Caco-2 (cell line): ENCODE data around the gene PDE4D. TPM values are rescaled to one million over a fixed set of nuclear protein-coding genes. Genes with fewer than 3 reads are reported as not detected.

Experiments
- BruUV-seq: library from RNA; stranded (reverse); fragments of 400-500 nt; replicated peaks from 2 replicates; lab custom pipeline; 2021; lab: Mats Ljungman, UMichigan
- CTCF ChIA-PET: fragments of 300-600 bp; sonication (Branson Sonifier 250); formaldehyde crosslinking; loops from one replicate; lab custom pipeline; 2022; ENCODE audit warnings: antibody characterized with exemption; lab: Charles Lee
- POLR2A ChIA-PET: fragments of 300-600 bp; sonication (Branson Sonifier 250); formaldehyde crosslinking; loops from one replicate; lab custom pipeline; 2022; ENCODE audit warnings: antibody characterized with exemption; lab: Charles Lee
- DNase-seq, 2 experiments: peaks; one replicate each; pipeline versions ENCODE4 v3.0.0 to v3.0.0-alpha.2; 2020 to 2022
- H3K27me3 ChIP-seq: replicated peaks from 2 replicates; pipeline ENCODE4 v1.6.0; 2011; ENCODE audit warnings: low read length; ENCODE audit not compliant: control insufficient read depth, insufficient read depth
- H3K36me3 ChIP-seq: 2 replicates; pipeline ENCODE4 v1.5.1; 2011; ENCODE audit warnings: low read length; ENCODE audit not compliant: control insufficient read depth, insufficient read depth
- H3K4me1 ChIP-seq: fragments of 250-450 bp; sonication (Bioruptor Pico); 2 replicates; pipeline ENCODE4 v1.5.1; 2020; ENCODE audit warnings: mild to moderate bottlenecking
- H3K4me3 ChIP-seq: 2 replicates; pipeline ENCODE4 v1.5.1; 2011; ENCODE audit warnings: low read depth, mild to moderate bottlenecking, control low read depth, low read length
- H3K9me3 ChIP-seq: fragments of 250-450 bp; sonication (Bioruptor Pico); 2 replicates; pipeline ENCODE4 v1.5.1; 2020; ENCODE audit warnings: mild to moderate bottlenecking, moderate library complexity
- H3K27ac Mint-ChIP-seq: one replicate; pipeline ENCODE4 v1.8.0; 2022; ENCODE audit warnings: mixed read lengths; ENCODE audit not compliant: unreplicated experiment
- H3K27me3 Mint-ChIP-seq: one replicate; pipeline ENCODE4 v1.8.0; 2022; ENCODE audit warnings: mixed read lengths; ENCODE audit not compliant: insufficient read depth, unreplicated experiment
- H3K36me3 Mint-ChIP-seq: one replicate; pipeline ENCODE4 v1.8.0; 2022; ENCODE audit warnings: mild to moderate bottlenecking, mixed read lengths; ENCODE audit not compliant: insufficient read depth, unreplicated experiment
- H3K4me1 Mint-ChIP-seq: one replicate; pipeline ENCODE4 v1.8.0; 2022; ENCODE audit warnings: low read depth, mixed read lengths; ENCODE audit not compliant: unreplicated experiment
- H3K4me3 Mint-ChIP-seq: one replicate; pipeline ENCODE4 v1.8.0; 2022; ENCODE audit warnings: mild to moderate bottlenecking, moderate library complexity, mixed read lengths; ENCODE audit not compliant: unreplicated experiment
- H3K9me3 Mint-ChIP-seq: one replicate; pipeline ENCODE4 v1.8.0; 2022; ENCODE audit warnings: mixed read lengths; ENCODE audit not compliant: unreplicated experiment
- intact Hi-C: fragments of 100-400 bp; cut with micrococcal nuclease; formaldehyde crosslinking; loops from one replicate; pipeline ENCODE4 v1.10.0; 2022; ENCODE audit not compliant: unreplicated experiment
- total RNA-seq: library from RNA; stranded (reverse); gene quantifications from 2 replicates; pipeline ENCODE4 v1.2.3, GENCODE V29; 2022
- TF ChIP-seq, protein P1 (sequence below), 2 experiments: fragments of 200-600 bp in 1 of 2; IDR thresholded peaks; 1 replicate in 1 of 2; 2 replicates in 1 of 2; pipeline versions ENCODE4 v1.5.1 to v1.8.0; 2011 to 2022; ENCODE audit warnings: antibody characterized with exemption in 1 of 2, control low read depth in 1 of 2, inconsistent platforms in 1 of 2, low read depth in 1 of 2, low read length in 1 of 2, mild to moderate bottlenecking in 1 of 2, moderate library complexity in 1 of 2; ENCODE audit not compliant: insufficient read depth in 1 of 2, severe bottlenecking in 1 of 2, unreplicated experiment in 1 of 2

The PDE4D gene
- total RNA-seq, 1 experiment from 2014 or later, result 89.8 TPM

DNA sequence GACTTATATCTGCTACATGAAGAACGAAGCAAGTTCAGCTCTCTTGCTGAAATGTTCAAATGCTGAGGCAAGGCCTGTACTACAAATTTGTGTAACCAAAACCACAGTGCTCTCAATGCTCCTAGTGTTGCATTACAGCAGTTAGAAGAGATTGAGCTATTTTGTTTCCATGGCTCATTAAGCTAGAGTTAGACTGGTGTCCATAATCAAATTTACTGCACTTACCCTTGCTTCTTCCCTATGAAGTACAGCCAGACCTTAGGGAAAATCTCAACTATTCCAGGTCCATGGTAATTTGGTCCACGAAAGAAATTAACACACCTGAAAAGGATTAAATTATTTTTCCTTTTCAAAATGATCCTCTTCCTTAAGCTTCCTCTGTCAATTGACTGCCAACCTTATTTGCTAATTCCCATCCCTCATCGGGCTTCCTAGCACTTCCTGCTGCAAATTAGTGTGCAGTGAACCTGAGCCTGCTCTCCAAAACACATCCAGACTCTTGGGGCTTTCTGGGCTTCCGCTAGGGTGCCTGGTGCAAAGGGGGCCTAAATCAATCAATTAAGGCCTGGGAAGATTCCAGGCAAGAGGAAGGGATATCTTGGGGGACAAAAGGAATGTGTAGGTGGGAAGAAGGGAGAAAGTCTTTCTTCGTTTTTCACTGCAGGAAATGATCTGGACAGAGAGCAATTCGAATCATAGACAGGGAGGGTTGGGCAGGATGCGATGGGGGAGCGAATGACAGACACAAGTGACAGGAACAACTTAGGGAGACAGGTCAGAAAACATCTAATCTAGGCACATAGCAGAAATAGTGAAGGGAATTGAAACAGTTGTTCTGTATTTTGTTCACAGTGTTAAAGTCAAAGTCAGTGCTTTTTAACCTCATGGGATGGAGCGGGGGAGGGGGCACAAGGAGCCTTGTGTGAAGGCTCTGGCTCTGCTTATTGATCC is 768.2 kb downstream of the PDE4D start:
- no peaks in the 10 kb centered on the region for H3K36me3 Mint-ChIP-seq
- DNase-seq, result no peak

DNA sequence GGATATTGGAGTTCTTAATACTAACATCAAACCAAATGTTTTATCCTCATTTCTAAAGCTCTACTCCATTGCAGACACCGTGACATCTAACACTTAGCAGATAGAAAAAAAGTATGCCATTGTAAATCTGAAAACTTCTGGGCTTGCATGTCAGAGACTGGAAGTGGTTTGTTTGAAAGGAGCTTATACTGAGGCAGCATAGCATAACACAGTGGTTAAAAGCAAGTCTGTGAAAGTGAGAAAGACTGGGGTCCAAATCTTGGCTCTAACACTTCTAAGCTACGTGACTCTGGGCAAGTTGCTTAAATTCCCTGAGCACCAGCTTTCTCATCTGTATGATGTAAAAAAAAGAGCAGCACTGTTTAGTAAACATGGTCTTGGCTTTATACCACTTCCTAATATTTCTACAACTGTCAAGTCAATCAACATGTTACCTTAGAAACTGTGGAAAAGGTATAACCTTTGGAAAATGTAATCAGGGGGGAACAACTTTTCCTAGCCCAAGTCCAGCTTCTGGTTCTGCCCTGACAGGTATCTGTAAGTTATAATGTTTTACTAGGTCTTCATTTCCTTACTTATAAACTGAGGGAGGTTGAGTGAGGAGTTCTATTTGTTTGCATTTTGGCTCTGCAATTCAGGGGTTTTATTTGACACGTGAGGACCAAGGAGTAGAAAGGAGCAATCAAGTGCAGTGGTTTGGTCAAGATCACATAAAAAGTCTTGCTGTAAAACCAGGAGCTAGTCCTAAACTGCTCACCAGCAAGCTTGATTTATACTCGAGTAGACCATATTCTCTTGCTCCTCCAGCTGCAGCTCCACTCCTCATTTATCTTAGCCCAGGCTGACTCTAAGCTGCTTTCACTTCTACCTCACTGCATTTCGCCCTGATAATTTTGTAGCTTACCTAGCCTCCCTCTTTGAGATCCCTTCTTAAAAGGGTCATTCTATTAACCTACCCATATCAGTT is 769.6 kb downstream of the PDE4D start:
- ChIA-PET CTCF (interaction anchor here (0.6 to 1.1 kb wide), 3 partner anchors 38 to 224 kb away, joined by 3 to 4 read pairs (median 3); no protein-coding TSS in a partner anchor), POLR2A (interaction anchor here (0.5 to 1.6 kb wide), 7 partner anchors 27 to 91 kb away, joined by 3 to 12 read pairs (median 4); no protein-coding TSS in a partner anchor)
- no peak for DNase-seq
- no peaks in the 10 kb centered on the region for H3K27me3 ChIP-seq
- BruUV-seq, result no TSS peak
- no peaks in the 10 kb centered on the region for H3K36me3 Mint-ChIP-seq
- no peak overlapping the region for H3K27ac Mint-ChIP-seq
- H3K4me3 Mint-ChIP-seq, result no peak overlapping the region
- H3K4me1 Mint-ChIP-seq, result peaks cover 24% of the 10 kb centered on the region
- H3K36me3 ChIP-seq, result no peaks in the 10 kb centered on the region
- peaks cover 69% of the 10 kb centered on the region for H3K4me1 ChIP-seq
- intact Hi-C loops, result loop anchor here (2.0 kb wide), 2 partner anchors 19 to 61 kb away; no protein-coding TSS in a partner anchor
- H3K27me3 Mint-ChIP-seq, result no peaks in the 10 kb centered on the region
- H3K9me3 ChIP-seq, result no peaks in the 10 kb centered on the region
- H3K4me3 ChIP-seq, result no peak overlapping the region
- TF ChIP-seq, protein P1, sequence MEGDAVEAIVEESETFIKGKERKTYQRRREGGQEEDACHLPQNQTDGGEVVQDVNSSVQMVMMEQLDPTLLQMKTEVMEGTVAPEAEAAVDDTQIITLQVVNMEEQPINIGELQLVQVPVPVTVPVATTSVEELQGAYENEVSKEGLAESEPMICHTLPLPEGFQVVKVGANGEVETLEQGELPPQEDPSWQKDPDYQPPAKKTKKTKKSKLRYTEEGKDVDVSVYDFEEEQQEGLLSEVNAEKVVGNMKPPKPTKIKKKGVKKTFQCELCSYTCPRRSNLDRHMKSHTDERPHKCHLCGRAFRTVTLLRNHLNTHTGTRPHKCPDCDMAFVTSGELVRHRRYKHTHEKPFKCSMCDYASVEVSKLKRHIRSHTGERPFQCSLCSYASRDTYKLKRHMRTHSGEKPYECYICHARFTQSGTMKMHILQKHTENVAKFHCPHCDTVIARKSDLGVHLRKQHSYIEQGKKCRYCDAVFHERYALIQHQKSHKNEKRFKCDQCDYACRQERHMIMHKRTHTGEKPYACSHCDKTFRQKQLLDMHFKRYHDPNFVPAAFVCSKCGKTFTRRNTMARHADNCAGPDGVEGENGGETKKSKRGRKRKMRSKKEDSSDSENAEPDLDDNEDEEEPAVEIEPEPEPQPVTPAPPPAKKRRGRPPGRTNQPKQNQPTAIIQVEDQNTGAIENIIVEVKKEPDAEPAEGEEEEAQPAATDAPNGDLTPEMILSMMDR (IDR thresholded peaks at IDR 0.05; ENCODE audit: insufficient read depth in 1 of 2, low read depth in 1 of 2, low read length in 1 of 2, severe bottlenecking in 1 of 2, unreplicated experiment in 1 of 2), result no peak
- H3K9me3 Mint-ChIP-seq, result no peaks in the 10 kb centered on the region

More for the DNA sequence above, 768.2 kb downstream of the PDE4D start:
- no peak overlapping the region for H3K27ac Mint-ChIP-seq
- no peaks in the 10 kb centered on the region for H3K9me3 Mint-ChIP-seq
- ChIA-PET POLR2A (interaction anchor here (1.3 kb wide), 1 partner anchor 26 kb away, joined by 3 read pairs; no protein-coding TSS in a partner anchor), CTCF (no interaction called here)
- H3K4me1 Mint-ChIP-seq, result peaks cover 19% of the 10 kb centered on the region
- no peaks in the 10 kb centered on the region for H3K27me3 ChIP-seq
- H3K4me3 Mint-ChIP-seq, result no peak overlapping the region
- no peaks in the 10 kb centered on the region for H3K9me3 ChIP-seq
- TF ChIP-seq, protein P1 (IDR thresholded peaks at IDR 0.05; ENCODE audit: insufficient read depth in 1 of 2, low read depth in 1 of 2, low read length in 1 of 2, severe bottlenecking in 1 of 2, unreplicated experiment in 1 of 2), result no peak
- H3K27me3 Mint-ChIP-seq, result no peaks in the 10 kb centered on the region
- no peak overlapping the region for H3K4me3 ChIP-seq
- peaks cover 83% of the 10 kb centered on the region for H3K4me1 ChIP-seq
- H3K36me3 ChIP-seq, result no peaks in the 10 kb centered on the region
- no TSS peak for BruUV-seq
- intact Hi-C loops, result no loop called here

DNA sequence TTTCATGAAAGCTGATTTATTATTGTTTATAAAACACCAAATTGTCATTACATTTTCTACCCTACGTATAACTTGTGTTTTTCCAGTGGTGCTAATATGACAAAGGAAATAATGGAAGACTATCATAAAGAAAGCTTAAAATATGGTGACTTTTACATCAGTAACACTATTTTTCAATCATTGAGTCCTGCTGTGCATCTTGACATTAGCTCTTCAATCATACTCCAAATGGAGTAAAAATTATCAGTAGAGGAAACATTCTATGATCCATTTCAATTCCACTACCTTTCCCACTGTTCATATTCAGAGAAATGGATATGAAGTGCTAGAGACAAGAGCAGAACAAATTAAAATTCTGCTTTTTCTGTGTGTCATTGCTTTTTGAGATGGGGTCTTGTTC is 774.0 kb downstream of the PDE4D start:
- intact Hi-C loops, result no loop called here
- POLR2A ChIA-PET, result no interaction called here
- CTCF ChIA-PET, result no interaction called here
- H3K4me1 Mint-ChIP-seq, result peaks cover 47% of the 10 kb centered on the region
- peaks cover 64% of the 10 kb centered on the region for H3K4me1 ChIP-seq
- no peaks in the 10 kb centered on the region for H3K27me3 ChIP-seq
- no peak for DNase-seq
- H3K27ac Mint-ChIP-seq, result no peak overlapping the region
- no peaks in the 10 kb centered on the region for H3K9me3 Mint-ChIP-seq
- peaks cover 5% of the 10 kb centered on the region for H3K36me3 Mint-ChIP-seq
- H3K9me3 ChIP-seq, result no peaks in the 10 kb centered on the region
- no peak overlapping the region for H3K4me3 Mint-ChIP-seq
- BruUV-seq, result no TSS peak
- TF ChIP-seq, protein P1 (IDR thresholded peaks at IDR 0.05; ENCODE audit: insufficient read depth in 1 of 2, low read depth in 1 of 2, low read length in 1 of 2, severe bottlenecking in 1 of 2, unreplicated experiment in 1 of 2), result no peak
- H3K4me3 ChIP-seq, result no peak overlapping the region
- H3K27me3 Mint-ChIP-seq, result no peaks in the 10 kb centered on the region
- H3K36me3 ChIP-seq, result no peaks in the 10 kb centered on the region
